ENCODE results near the gene EPS8. TPM values are rescaled to one million over a fixed set of nuclear protein-coding genes. Genes with fewer than 3 reads are reported as not detected.
"Not testable (repeated sequence)": the region's sequence is repeated elsewhere in the genome, so short reads cannot be mapped to it uniquely, and the experiment has no call there.

EPS8 gene
- total RNA-seq, 1 donor from 2014 or later: 195 TPM

DNA sequence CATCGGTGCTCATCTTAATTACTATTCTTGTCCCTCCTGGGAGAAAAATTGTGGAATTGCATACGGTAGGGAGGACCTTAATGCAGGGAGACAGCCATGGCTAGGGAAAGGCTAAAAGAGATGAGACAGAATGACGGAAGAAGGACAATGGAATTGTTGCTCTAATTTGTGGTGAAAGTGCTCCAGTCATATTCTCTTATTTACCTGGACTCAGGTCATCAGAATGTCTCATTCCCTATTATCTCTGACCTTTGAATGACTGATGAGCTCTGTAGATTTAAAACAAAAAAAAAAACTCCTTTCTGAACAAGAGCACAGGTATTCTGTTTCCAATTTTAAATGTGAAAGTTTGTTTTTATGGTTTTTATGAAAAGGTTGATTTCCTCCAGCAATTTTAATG lies 8.6 kb upstream of the EPS8 start:
- DNase-seq (ENCODE audit: low read depth): no peak

- peak; percentile 81 for DNase-seq (ENCODE audit: low read depth)
Observed at GRCh38 chr12:15796493-15797141, 7.4 kb upstream of the EPS8 start.

- DNase-seq (ENCODE audit: low read depth): no peak
Observed at GRCh38 chr12:15794836-15795235, 5.6 kb upstream of the EPS8 start.

GRCh38 chr12:15794196-15794595 lies 5.0 kb upstream of the EPS8 start:
- DNase-seq (ENCODE audit: low read depth): no peak

- DNase-seq (ENCODE audit: low read depth): peak; percentile 54
Observed at GRCh38 chr12:15788233-15789219, 662 bp downstream of the EPS8 start.

DNA sequence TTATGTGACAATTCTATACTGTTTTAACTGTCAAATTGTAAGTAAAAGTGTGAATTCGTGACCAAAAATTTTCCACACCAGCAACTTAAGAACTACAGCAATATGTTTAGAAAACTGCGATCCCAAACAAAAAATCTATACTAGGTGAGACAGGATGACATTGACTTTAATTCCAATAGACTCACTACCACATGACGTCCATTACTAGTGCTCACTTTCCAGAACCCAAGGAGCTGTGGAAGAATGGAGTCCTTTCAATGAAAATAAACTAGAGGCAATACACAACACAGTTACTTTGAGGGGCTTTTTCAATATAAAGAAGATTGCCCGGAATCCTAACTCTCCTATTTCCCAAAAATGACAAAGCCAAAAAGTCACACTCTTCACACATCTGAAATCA lies 1.4 kb downstream of the EPS8 start:
- no peak for DNase-seq (ENCODE audit: low read depth)

DNA sequence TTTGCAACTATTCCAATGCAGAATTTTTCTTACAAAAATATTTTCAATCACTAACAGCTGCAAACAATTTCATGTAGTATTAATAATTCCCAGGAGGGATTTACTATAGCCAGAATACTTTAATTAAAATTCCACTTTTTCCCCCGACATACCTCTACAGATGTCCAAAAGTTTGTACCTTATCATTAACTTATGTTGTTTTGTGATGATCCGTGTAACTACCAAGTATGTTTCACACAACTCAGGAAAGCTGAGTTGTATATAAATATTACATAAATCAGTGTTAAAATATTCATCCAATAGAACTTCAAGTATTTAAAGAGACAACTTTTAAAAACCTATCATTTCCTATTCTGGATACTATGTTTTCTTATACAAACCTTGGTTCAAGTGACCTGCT lies 2.4 kb downstream of the EPS8 start:
- no peak for DNase-seq (ENCODE audit: low read depth)

DNA sequence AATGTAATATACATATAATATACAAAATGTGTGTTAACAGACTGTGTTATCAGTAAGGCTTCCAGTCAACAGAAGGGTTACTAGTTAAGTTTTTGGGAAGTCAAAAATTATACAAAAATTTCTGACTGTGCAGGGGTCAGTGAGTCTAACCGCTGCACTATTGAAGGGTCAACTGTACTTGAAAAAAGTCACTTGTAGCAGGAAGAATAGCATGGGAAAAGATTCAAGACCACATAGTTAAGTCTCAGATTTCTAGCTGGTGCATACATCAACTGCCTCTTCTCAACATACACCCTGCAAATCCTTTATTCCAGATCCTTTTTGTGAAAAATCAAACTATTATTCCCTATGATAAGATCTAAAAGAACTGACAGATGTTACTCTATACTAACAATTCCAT lies 5.9 kb downstream of the EPS8 start:
- no peak for DNase-seq (ENCODE audit: low read depth)

DNA sequence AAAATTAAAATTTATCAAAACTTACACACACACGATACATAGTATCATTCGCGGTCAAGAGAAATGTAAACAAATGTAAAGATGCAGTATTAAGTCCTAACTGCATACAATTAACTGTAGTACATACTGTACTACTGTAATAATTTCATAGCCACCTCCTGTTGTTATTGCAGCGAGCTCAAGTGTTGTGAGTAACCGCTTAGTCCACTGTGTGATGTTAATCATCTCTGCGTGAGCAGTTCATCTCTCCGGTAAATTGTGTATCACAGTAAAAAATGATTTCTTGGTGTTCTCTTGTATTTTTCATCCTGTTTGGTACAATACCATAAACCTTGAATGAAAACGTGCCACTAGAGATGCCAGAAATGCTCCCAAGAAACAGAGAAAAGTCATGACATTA lies 6.5 kb downstream of the EPS8 start:
- DNase-seq (ENCODE audit: low read depth): no peak

GRCh38 chr12:15779925-15780324 lies 9.3 kb downstream of the EPS8 start:
- DNase-seq (ENCODE audit: low read depth): no peak

- DNase-seq (ENCODE audit: low read depth): peak; percentile 82
Observed at GRCh38 chr12:15778126-15778525, 11.1 kb downstream of the EPS8 start.

DNA sequence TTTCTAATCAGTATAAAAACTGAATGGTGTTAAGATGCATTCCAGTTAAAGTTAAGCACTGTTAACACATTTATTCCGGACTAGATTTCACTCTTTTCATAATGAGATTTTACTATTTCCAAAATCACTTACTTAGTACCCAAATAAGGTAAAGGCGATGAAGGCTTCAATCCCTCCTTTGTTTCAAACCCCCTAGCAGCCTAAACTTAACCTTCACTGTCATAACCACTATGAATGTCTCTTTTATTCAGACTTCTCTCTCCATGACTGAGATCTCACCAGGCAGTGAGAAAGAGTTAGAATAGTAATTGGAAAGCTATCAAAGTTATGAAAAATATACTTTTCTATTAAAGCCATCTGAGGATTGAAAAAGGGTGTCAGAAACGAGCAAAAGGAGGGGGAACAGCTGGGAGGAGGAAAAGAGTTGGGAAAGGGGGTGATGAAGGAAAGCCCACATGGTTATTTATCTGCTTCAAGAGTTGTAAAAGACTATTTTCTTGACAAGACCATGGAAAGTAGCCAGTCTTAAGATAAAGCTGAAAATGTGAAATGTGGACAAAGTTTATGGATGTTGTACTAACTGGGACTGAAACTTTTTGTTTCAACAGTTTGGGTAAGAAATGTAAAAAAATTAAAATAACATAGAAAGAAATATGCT lies 11.7 kb downstream of the EPS8 start:
- no peak for DNase-seq (ENCODE audit: low read depth)

- DNase-seq (ENCODE audit: low read depth): no peak
Observed at GRCh38 chr12:15776532-15776931, 12.7 kb downstream of the EPS8 start.

DNA sequence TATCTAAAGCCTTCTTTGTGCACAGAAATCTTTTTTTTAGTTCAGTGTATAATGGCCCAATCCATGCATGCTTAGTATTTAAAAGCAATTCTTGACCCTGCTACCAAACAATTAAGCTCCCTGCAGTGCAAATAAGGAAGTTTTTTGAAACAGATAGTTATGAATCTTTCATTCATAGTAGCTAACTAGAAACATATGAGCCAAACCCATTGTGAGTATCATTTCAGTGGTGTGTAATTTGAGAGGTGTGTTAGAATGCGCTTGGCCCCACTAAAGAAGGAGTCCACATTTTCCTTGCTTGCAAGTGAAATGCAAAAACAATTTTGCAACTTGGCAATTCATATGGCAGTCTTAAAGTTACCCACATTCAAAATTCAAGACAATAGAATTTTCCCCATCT lies 14.4 kb downstream of the EPS8 start:
- no peak for DNase-seq (ENCODE audit: low read depth)

GRCh38 chr12:15772405-15773018 lies 16.7 kb downstream of the EPS8 start:
- DNase-seq (ENCODE audit: low read depth): peak; percentile 46

GRCh38 chr12:15770581-15770980 lies 18.6 kb downstream of the EPS8 start:
- no peak for DNase-seq (ENCODE audit: low read depth)

GRCh38 chr12:15770021-15770420 lies 19.2 kb downstream of the EPS8 start:
- DNase-seq (ENCODE audit: low read depth): no peak

DNA sequence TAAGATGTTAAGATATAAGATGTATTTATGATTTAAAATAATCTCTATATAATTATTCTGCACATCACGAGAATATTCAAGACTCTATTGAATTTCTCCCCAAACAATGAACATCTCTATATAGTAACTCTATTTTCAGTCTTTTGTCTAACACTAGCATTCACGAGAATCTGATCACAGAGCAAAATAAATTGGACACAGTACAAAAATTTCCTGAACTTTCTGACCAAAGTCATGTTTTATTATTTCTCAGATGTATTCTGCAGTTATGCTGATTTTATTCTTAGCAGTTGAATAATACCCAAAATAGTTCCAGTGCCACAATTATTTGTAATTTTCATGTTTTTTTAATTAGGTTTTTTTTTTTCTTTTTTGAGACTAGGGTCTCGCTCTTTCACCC lies 19.6 kb downstream of the EPS8 start:
- DNase-seq (ENCODE audit: low read depth): no peak

DNA sequence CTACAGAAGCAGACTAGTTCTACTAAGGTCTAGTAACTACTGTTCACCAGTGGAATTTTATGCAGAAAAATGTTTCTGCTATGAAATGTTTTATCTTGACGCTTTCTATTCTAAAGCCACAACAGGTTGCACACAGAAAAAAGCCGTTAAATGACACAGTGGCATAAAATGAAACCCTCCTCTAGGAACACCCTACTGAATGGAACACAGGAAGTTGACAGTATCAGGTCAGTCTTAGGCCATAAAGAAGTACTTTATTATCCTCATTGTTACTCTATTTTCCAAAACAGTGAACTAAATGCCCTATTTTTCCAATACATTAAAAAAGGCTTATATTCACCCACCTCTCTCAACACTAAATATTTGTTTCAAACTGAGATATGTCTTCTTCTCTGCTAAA lies 21.9 kb downstream of the EPS8 start:
- no peak for DNase-seq (ENCODE audit: low read depth)

DNA sequence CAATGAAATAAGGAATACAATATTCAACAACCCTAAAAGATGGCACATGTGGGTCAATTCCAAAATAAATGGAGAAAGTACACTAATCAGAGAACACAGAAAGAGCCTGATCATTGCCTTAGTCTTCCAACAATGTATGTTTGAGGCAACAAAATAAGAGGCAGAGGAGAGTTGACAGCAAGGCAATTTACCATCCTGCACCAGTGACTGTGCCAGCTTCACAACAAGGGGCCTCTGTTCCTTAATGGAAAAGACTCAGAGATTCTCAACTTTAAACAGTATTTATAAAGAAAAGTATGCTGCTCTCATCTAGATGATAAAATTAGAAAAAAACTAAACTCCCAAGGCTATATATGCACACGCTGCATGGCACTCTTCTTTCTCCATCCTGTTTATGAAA lies 25.9 kb downstream of the EPS8 start:
- no peak for DNase-seq (ENCODE audit: low read depth)

- DNase-seq (ENCODE audit: low read depth): not testable (repeated sequence)
Observed at GRCh38 chr12:15762162-15762561, 27.0 kb downstream of the EPS8 start.

DNA sequence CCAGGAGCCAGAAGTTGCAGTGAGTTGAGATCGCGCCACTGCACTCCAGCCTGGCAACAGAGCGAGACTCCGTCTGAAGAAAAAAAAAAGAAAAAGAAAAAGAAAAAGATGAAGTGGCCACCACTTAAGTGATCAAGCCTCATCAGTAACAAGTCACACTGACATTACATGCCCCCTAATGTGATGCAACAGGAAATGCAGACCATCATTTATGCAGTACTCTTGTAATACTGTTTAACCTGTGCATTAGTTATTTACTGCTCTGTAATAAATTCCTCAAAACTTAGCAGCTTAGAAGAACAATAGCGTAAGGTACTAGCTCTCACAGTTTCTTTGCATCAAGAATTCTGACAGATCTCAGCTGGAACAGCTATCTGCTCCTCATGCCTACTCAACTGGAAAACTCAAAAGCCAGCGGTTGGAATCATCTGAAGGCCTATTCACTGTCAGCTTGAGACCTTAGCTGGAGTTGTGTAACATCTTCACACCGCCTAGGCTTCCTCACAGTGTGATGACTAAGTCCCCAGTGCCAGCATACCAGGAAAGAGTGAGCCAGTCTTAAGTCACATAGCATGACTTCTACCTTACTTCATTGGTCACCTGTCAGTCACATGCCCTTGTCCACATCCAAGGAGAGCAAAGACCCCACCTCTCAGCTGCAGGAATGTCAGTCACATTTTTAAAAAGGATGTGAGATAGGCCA lies 31.5 kb downstream of the EPS8 start:
- peak; percentile 100 for DNase-seq (ENCODE audit: low read depth)
